GM19193 (cell line): ENCODE measurements around the gene DPH6.

Source experiments
- POLR2A ChIP-seq: IDR thresholded peaks from 4 replicates; pipeline ENCODE4 v1.6.1; 2011; ENCODE audit not compliant: insufficient read depth, insufficient read length; ENCODE audit errors: extremely low read depth

The DPH6 gene

DNA sequence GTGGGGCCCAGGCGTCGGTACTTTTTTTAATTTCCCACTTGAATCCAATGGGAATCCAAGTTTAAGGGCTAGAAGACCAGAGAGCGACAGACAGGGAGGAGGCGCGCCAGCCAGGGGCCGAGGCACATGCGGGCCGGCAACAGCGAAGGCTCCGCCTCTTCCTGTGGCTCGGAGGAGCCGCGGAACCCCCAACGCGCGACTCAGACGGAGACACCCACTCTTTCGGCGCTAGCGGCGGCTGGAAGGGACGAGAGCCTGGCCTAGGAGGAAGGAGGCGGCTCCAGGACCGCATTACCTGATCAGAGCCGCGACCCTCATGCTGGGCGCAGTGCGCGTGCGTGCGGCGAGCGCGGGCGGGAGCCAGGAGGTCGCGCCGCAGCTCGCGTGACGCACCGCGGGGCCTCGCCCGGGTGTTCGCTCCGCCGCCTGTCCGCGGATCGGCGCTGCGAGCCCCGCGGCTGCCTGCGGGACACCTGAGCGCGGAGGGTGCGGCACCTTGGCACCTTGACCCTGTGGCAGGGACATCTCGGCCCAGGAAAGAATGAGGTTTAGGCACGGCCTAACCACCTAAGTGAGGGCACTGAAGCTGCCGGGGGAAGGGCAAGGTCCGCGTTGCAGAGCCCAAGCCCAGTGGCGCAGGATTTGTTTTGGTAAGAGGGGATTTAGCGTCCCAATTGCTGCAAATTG is at the start of gene DPH6:
DPH6 (minus strand) TSS at position 342 of the 687 bp plus-strand sequence; CDS start at position 318, 24 bp downstream.
- peak; percentile 84 for TF ChIP-seq POLR2A

DNA sequence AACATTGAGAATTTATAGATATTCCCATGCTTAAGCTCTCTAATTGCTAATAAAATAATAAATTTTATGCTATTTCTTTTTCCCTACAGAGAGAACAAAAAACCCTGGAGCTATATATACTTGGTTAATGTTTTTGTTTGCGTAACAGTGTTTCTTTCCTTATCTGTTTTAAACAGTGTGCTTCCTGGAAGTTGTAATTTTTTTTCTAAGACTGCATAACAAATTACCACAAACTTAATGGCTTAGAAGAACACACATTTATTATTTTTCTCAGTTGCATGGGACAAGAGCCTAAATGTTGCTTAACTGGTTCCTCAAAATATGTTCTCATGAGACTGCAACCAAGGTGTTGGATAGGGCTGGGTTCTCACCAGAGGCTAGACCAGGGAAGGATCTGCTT is 49.7 kb upstream of the DPH6 start:
- no peak for TF ChIP-seq POLR2A

DNA sequence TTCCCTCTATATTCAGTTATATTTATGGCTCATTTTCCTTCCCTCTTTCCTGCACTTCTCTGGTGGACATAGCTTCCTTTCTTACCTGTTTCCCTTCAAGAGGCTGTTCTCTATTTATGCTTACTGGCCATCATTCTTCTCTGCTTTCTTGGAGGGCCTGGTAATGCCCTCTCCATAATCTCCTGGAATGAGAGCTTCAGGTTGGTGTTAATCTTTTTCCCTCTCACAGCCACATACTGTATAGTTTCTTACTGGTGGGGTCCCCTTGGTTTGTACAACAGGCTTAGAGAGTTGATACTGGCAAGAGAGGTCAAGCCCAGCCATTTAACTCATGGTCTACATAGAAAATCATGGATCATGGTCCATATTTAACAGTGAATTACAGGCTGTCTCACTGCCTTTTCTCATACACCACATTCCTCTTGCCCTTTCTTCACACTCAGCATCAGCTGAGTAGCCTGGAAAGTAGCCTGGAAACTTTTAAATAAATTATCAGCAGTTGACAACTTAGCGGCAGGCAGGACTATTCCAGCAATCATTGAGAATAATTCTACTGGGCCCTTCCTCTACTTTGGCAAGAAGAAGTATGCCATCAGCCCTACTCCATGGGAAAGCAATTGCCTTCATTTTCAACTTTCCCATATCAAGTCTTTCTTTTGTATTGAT is 38.0 kb upstream of the DPH6 start:
- TF ChIP-seq POLR2A: no peak

GRCh38 chr15:35580606-35581005 is 34.6 kb upstream of the DPH6 start:
- no peak for TF ChIP-seq POLR2A

DNA sequence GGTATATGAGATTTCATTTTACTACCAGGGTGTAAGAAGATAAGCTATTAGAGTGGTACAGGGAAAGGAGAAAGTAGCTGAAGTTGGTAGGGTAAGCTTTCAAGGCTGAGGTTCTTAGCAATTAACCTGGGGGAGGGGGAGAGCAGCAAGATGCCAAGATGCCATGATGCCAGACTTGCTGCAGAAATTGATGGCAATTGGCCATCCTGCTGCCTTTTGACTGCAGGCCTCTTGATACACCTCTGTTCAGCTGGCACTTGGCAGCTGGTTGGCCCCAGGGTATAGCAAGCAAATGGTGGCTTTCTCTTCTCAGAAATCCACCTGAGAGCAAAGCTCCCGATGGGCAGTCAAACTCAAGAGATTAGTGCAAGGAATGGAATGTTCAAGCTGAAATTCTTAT is 21.4 kb upstream of the DPH6 start:
- TF ChIP-seq POLR2A: no peak

GRCh38 chr15:35566991-35567390 is 21.0 kb upstream of the DPH6 start:
- no peak for TF ChIP-seq POLR2A

DNA sequence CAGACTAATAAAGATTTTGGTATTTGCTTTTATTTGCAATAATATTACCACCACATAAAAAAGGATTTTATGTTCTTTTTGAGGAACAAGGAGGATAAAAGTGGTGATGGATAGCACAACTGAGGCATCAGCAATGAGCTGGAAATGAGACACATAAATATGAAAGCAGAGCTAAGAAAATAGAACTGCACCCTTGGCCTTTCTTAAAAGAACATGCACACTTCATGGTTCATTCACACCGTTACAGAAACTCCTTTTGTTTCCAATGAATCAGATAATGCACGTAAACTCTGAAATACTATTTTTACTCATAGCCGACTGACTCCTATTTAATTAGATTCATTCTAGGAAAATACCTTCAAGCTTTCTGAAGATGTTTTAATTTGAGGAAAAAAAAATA is 19.9 kb upstream of the DPH6 start:
- no peak for TF ChIP-seq POLR2A

DNA sequence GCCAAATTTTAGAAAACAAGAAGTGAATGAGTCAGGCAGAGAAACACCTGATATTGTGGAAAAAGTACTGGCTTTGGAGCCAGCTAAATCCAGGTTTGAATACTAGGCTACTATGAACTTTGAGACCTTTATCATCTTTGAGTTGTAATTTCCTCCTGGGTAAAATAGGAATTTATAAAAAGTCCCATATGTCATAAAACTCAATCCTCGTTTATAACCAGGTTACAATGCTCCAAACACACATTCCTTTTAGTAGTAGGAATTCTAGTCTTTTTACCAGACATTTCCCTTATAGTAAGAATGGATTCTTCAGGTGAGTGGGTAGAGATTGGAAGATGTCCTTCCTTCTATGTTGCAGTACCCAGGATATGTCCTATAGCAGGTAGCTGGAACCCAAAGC is 16.7 kb upstream of the DPH6 start:
- no peak for TF ChIP-seq POLR2A

DNA sequence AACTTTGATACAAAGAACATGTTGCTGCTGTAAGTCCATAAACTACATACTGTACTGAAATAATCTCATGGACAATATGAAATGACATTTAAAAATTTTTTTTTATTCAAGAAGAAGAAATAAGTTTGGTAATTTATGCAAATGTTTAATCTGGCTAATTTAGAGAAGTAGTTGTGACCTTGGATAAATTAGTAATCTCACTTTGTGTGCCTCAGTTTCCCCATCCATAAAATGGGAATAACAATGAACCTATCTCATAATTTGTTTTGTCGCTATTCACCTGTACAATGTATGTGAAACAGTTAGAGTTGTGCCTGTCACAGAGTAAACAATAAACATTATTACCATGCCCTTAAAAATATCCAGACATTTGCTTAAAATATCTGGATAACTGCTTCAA is 15.3 kb upstream of the DPH6 start:
- no peak for TF ChIP-seq POLR2A

DNA sequence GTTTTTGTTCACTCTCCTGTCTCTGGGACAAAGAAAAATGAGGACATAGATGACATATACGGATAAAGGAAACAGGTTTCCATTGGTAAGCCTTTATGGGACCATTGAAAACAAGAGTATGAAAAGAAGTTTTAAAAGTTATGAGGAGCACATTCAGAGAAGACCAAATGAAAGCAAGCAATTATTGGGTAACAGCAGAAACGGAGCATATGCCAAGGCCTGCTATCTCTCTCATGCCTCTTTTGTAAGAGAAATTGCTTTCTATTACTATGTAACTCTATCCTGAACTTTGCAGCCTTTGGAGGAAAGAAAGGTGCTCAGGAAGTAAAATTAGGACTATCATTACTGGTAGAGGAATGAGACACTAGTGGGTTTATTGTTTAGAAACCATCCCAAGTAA is 14.9 kb upstream of the DPH6 start:
- no peak for TF ChIP-seq POLR2A

GRCh38 chr15:35560258-35560657 is 14.3 kb upstream of the DPH6 start:
- no peak for TF ChIP-seq POLR2A

DNA sequence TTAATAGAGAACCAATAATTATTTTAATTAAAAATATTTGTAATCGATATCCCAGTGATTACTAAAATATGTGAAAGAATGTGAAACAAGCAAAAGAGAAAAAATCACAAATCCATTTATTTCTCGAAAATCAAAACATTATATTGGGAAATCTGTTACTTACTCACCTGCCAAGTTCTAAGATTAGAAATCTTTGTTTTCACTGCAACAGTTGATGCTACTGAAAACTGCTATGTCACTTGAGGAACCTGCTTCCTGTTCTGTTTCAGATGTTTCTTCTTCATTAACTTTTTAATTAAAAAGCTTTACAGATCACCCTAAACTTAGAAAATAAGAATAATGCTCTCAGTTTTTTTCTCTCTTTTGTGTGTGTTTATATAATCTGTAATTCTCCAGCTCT is 13.7 kb upstream of the DPH6 start:
- no peak for TF ChIP-seq POLR2A

DNA sequence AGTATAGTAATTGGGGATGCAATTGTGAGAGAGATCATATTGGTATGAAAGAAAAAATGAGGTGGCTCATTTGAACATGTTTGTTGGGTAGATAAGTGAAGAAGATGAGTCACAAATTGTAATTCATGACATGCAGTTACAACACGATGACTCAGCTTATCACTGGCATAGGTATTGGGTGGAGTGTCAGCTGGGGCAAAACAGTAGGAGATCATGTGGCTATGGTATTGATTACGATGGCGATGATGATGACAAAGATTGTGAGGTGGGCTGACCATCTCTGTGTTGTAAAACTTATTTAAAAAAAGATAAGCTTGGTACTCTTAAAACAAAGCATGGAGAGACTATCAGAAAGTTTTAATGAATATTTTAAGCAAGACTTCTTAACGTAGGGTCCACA is 11.6 kb upstream of the DPH6 start:
- TF ChIP-seq POLR2A: no peak

- no peak for TF ChIP-seq POLR2A
Measured at GRCh38 chr15:35557012-35557411, 11.0 kb upstream of the DPH6 start.

DNA sequence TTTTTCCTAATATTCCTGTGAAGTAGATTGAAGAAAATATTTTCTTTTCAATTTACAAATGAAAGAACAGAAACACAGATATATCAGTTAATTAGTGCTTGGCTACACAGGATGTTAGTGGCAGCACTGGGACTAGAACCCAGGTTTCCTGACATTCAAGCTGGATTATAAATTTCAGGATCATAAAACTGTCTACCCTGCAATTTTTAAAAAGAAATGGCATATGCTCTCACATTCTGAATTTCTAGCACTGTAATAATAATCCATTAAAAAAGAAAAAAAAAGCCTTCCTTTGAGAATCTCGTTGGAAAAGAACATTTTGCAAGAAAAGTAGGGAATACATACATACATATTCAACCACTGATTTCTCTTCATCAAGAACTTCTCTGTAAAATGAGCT is 9.3 kb upstream of the DPH6 start:
- TF ChIP-seq POLR2A: no peak

DNA sequence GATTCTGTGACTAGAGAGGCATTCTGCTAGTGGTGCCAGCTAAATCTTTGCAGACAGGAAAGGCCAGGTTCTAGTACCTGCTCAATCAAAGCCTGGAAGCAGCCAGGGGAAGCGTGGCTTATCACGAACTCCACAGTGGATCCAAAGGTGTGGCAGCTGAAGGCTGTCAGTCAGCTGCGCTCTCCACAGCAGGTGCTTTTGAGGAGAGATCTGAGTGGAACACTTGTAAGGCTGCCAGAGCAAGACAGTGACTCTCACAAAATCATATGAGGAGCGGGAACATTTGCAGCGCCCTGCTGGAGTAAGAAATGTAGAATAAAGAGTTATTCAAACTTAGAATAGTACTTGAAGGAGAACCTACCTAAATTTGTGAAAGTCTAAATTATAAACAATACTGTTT is 5.0 kb upstream of the DPH6 start:
- TF ChIP-seq POLR2A: no peak
